ENCODE data around the gene TRRAP.

DNA sequence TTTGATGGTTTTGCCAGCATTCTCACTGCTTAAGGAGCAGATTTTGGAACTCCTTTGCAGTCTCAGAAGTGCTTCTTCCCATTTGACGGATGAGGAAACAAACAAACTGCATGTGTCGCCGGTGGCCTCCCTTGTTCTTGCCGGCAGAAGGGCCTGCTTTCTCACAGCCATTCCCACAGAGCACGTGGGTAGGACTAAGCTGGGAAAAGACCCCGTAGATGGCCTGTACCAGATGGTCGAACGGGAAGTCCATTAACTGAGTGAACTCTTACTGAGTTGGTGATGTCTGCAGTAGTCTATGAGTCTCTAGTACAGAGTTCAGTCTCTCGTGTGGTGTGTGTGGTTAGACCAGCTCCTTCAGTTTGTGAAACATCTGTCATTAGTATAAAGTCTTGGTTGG lies 131.9 kb downstream of the TRRAP start:
- TF ChIP-seq, protein P1, sequence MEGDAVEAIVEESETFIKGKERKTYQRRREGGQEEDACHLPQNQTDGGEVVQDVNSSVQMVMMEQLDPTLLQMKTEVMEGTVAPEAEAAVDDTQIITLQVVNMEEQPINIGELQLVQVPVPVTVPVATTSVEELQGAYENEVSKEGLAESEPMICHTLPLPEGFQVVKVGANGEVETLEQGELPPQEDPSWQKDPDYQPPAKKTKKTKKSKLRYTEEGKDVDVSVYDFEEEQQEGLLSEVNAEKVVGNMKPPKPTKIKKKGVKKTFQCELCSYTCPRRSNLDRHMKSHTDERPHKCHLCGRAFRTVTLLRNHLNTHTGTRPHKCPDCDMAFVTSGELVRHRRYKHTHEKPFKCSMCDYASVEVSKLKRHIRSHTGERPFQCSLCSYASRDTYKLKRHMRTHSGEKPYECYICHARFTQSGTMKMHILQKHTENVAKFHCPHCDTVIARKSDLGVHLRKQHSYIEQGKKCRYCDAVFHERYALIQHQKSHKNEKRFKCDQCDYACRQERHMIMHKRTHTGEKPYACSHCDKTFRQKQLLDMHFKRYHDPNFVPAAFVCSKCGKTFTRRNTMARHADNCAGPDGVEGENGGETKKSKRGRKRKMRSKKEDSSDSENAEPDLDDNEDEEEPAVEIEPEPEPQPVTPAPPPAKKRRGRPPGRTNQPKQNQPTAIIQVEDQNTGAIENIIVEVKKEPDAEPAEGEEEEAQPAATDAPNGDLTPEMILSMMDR (IDR thresholded peaks at IDR 0.05 in 8 of 11, conservative IDR thresholded peaks at IDR 0.05 in 3 of 11), result no peak
- TF ChIP-seq POLR2AphosphoS5 (IDR thresholded peaks at IDR 0.05), result no peak
